GM18507 (cell line): Measurements from ENCODE around the gene AURKB.

Experiments used
- DNase-seq: peaks from one replicate; pipeline ENCODE4 v3.0.0; 2011; ENCODE audit warnings: low read depth; ENCODE audit not compliant: insufficient read length; ENCODE audit errors: extremely low spot score
- FAIRE-seq: peaks from 2 replicates; lab custom pipeline; 2011; peaks lifted over from hg19 to GRCh38; lab: Jason Lieb, UNC

The AURKB gene

DNA sequence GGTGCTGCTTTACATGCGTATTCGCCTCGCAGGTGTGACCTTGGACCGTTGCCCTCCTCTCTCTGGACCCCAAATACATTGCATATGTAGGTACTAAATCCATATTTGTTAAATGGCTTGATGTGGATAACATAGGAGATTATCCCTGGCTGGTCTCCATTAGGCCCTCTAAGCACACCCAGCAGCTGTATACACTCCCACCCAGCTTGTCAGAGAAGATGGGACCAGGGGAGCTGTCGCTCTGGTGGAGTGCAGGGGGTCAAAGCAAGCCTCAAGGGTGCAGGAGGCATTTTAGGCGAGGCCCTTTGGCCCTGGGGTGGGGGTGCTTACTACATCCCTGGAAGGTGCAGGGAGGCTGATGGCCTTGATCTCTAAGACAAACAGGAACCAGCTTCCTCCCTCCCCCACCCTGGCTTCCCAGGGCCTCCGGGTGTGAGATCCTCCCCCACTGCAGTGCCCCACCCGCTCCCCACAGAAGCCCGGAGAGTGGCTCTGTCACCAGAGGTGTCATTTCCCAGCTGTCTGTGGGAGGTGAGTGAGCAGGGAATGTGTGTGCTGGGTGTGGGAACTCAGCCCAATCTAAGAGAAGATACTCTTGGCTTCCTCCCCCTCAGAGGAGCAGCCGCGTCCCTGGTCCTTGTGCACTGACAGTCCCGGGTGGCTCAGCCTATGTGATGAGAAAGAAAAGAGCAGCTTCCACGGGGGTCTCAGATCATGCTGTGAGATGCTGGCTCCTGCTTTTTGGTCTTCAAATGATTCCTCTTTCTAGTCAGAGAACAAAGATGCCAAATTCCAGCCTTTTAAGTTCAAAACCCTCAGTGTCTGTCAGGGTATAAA lies 46.2 kb downstream of the AURKB start:
- DNase-seq, result no peak
- FAIRE-seq, result peak; percentile 72

DNA sequence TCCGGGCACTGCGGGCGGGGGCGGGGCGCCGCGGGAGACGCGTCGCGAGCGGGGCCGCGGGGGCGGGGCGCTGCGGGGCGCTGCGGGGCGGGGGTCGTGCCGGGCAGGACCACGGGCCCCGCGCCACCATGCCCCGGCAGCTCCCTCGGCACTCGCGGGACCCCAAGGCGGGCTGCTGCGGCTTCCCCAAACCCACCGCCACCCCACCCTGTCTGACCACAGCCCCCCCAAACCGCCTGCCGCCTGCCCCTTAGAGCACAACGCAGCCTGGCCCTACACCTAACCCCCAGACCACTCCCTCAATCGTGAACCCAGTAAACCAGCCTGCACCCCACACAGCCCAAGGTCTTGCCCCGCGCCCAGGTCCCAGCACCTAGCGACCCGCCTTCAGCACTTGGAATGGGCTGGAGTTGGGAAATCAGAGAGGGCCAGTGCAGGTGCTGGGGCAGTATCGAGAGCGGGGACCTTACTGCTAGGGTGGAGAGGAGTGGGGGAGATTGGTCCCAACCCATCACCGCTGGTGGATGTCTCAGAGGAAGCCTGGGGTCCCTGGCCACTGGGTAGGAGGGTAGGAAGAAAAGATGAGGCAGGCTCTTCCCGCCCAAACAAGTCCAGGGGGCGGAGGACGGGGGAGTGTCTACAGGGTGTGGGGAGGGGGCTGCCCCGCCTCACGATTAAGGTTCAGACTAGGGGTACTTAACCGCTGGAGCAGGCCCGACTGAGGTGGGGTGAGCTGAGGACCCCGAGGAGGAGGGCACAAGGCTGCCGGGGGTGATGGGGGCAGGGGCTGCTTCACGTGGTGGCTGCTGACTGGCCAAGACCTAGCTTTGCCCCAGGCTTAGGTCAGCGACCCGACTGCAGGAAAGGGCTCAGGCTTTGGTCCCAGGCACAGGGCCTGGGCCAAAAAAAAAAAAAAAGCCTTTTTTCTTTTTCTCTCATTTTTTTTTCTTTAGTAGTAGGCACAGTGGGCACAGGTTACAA lies 47.1 kb downstream of the AURKB start:
- DNase-seq, result no peak
- FAIRE-seq, result no peak

DNA sequence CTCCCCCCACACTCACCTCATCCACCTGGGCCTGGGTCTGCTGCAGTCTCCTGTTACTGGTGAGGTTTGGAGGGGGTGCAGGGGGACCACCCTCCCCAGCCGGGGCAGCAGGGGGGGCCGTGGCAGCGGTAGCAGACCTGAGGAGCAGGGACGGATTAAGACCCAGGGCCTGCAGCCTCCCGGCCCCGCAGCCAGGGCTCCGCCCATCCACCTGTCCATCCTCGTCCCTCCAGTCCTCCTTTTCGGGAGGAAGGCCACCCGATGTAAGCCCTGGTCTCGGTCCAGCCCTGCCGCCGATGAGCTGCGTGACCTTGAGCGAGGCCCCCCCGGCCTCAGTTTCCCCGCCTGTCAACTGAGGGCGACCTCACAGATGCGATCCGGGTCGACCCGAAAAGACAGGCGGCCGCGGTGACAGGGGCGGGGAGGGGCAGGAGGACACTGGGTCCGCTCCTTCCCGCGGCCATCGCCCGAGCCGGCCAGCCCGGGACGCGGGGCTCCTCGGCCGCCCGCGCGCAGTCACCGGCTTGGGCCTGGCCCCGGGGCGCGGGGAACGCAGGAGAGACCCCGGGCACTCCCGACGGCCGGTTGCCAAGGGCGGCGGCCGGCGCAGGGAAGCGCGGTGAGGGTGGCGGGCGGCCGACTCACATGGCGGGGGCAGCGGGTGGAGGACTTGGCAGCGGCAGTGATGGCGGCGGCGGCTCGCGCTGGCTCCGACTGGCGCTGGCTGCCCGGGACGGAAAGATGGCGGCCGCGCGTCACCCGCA lies 48.0 kb downstream of the AURKB start, which contains the start of gene VAMP2:
Gene VAMP2 (minus strand): TSS at position 716 of the 764 bp plus-strand sequence. CDS start 69 bp downstream, at position 647.
- FAIRE-seq, result no peak
- DNase-seq, result no peak

DNA sequence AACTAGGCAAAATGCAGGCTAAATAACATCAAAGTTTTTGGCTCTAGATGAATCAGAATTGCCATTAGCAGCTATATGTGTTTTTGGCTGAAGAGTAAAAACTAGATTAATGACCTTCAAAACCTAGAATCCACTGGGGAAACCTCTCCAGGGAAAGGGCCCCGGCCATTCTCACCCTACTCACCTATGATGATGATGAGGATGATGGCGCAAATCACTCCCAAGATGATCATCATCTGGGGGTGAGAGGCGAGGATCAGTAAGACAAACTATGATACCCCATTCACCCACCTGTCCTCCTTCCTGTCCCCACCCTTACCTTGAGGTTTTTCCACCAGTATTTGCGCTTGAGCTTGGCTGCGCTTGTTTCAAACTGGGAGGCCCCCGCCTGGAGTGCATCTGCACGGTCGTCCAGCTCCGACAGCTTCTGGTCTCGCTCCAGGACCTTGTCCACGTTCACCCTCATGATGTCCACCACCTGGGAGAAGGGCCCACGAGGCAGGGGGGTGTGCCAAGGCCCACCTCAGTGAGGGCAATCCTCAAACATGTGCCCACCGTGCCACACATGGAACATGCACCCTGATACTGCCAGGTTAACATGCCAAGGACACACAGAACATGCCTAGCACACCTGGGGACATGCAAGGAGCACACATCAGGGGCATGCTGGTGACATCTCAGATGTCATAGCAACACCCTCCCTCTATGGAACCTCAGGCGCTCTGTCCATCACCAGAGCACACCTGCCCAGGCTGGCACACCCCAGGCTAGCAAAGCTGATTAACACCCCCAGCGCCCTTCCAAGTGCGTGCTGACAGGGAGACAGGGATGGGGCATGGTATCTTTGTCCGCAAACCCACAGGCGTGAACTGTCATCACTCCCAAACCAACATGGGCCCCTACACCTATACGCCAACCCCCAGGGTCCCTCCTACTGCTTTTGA lies 48.8 kb downstream of the AURKB start:
- DNase-seq (no peak), FAIRE-seq (no peak)

DNA sequence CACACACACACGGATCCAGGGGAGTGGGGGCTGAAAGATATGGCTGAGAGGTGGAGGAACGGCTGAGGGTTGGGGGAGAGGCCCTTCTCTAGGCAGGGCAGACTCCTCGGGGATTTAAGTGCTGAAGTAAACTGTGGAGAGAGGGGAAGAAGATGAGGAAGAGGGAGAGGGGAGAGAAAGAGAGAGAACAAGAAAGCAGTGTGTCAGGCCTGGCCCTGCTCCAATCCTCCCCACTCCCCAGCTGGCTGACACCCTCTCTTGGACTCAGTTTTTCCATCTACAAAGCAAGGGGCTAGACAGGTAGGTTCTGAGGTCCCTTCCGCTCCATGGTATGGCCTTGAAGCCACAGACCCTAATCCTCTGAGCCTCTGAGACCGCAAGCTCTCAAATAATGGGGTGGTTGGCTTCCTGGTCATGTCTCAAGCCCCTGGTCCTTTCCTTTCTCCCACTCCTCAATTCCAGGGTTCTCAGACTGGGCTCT lies 49.6 kb downstream of the AURKB start:
- FAIRE-seq, result no peak
- no peak for DNase-seq

DNA sequence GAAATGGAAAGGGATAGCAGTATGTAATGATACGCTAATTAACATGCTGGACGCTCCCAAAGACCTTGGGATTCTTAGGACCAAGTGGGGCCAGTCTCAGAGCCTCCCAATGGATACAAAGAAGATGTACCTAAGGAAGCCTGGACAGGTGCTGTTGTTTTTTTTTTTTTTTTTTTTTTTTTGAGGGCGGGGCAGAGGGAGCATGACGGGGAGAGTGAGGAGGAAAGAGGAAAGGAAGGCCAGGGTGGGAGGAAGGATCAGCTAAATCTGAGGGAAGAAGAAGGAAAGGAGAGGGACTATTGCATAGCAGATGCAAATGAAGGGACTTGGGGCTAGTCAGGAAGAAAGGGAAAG lies 50.2 kb downstream of the AURKB start:
- DNase-seq, result no peak

DNA sequence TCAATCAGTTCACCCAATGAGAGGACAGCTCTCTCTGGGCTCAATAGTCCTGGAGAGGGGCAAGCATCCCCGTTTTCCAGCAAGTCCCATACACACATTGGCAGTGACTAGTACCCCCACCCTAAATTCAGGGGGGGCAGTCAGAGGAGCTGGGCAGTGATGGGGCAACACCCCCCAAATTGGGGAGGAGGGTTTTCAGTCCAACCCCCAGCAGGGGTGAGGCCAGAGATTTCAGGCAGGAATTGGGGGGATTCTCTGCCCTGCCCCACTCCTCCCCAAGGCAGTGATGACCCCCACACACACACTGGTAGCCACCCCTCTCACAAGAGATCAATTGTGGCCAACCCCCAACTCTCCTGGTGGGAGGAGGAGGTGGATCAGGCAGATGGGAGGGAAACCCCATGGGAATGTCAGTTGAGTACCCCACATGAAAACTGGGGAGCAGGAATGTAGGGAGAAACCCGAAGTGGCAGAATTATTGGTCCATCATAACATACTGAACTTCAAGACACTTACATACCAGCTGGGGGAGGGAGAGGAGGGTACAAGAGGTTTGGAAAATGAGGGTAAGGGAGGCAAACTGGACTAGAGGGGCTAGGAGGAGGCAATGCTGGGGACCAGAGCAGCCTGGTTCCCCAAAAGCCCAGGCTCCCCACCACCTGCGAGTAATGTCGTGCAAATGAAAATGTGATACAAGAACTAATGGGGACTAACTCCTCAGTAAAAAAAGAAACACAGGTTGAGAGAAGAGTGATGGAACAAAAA lies 50.7 kb downstream of the AURKB start:
- DNase-seq (no peak), FAIRE-seq (no peak)

More for the DNA sequence above, 50.2 kb downstream of the AURKB start:
- no peak for FAIRE-seq

DNA sequence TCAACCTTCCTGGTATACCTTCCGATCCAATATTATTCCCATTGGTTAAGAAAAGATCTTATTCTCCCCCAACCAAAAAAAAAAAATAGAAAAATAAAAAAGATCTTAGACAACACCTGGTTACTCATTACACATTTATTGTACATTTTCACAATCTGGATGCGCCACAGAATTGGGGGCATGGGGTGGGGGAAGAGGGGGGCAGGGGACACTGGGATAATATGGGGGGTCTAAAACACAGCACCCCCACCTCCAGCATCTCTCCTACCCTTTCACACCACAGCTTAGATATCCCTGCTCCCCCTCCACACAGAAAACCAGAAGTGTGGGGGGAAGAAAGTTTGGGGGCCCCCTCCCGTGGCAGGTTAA lies 51.4 kb downstream of the AURKB start:
- no peak for DNase-seq
- FAIRE-seq, result no peak

DNA sequence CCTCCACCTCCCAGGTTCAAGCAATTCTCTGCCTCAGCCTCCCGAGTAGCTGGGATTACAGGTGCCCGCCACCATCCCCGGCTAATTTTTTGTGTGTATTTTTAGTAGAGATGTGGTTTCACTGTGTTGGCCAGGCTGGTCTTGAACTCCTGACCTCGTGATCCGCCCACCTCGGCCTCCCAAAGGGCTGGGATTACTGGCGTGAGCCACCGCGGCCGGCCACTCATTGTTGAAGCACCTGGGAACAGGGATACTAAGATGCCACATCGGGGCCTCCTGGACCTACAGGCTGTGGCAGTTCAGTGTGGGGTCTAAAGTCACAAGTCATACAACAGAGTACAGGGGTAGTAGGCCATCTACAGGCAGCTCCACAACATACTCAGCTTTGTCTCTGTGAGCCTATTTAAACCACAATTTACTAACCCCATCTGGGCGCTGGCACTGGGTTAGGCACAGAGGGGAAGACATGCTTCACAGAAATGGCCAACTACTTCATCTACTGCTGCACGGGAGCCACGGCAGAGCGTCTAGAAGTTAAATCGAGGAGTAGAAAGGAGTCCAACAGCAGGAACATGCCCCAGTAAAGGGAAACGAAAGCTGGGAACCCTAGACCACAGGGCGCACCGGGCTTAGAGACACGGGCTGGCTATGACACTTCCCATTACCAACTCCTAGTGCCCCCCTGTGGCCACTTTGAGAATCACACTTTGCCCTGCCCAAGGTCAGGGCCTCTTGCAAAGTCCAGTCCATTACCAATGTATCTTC lies 51.9 kb downstream of the AURKB start:
- DNase-seq, result no peak
- FAIRE-seq, result peak; percentile 91

DNA sequence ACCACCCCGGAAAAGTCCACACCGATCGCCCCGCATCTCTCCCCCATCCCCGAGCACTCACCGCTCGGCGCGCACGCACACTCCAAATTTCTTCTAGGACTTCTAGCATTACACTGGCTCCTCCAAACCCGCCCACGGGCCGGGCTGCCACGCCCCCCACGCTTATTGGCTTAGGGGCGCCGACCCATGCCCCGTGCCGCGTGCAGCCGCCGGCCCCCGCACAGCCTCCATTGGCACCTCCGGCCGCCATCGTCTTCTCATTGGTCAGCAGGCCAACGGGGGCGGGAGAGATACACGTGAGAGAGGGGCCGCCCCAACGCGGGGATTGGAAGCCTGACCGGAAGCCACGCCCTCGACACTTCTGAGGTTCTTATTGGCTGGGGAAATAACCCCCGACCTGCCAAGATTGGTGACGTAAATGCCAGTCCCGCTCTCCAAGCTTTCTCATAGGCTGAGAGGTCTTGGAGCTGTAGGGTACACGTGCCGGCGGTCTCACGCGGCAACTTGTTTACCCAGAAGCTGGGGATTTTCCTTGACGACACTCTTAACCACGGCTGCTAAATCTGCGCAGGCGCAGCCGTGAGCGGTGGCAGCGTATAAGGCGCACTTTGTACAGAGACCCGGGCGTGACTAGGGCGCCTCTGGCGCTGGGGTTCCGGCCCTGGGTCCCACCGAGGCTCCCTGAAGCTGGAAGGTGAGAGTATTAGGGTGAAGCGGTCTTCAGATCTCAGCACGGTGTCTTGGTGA lies 54.0 kb downstream of the AURKB start:
- DNase-seq (peak; percentile 93), FAIRE-seq (peak; percentile 100)

DNA sequence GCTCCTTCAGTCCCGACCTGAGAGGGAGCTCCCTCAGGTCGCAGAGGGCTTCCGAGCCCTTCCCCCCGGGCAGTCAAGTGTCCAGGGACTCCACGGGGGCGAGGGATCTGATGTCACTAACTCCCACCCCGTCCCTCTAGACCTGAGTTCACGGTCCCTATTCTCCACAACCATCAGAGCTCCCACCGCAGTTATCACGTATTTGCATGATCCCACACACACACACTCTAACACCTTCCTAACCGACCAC lies 54.5 kb downstream of the AURKB start:
- no peak for DNase-seq
- FAIRE-seq, result no peak

DNA sequence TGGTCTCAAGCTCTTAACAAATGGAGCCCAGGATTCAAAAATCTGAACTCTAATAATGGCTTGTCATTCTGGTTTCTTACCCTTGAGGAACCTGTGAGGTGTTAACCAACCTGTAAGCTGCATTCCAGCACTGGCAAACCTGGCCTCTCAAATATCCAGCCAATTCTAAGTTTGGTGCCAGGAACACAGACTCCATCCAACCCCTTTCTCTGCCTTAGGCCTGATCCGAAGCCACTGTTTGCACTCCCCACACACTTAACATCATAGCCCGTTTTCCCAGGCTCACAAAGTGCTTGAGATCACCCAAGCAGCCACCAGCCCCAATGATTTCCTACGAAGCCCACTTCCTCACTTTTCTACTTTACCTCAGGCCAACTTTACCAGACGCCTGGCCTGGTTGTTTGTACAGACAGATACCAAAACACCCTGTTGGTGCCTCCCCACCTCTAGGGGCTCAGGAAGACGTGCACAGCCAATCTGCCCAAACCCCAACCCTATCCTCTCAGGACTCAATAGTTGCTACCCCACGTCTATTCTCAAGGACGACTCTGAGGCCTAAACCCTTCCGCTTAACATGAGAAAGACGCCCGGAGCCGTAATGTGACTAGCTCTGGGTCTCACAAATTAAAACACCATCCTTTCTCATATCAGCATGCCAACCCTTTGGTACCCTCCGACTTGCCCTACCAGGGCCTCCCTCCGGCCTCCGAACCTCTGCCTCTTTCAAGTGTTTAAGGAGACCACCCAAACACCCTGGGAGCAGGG lies 55.0 kb downstream of the AURKB start:
- DNase-seq (no peak), FAIRE-seq (no peak)
